Cerebellar cortex (tissue), 1 donor: ENCODE data around the gene PIK3CB.
A peak's percentile ranks its signal among the peaks of the same experiment; 100 is the strongest.
"Not testable (repeated sequence)": the region's sequence is repeated elsewhere in the genome, so short reads cannot be mapped to it uniquely, and the experiment has no call there.

ENCODE experiments used
- DNase-seq: peaks from one replicate; pipeline ENCODE4 v3.0.0-alpha.2; 2015; ENCODE audit warnings: low spot score

PIK3CB gene

DNA sequence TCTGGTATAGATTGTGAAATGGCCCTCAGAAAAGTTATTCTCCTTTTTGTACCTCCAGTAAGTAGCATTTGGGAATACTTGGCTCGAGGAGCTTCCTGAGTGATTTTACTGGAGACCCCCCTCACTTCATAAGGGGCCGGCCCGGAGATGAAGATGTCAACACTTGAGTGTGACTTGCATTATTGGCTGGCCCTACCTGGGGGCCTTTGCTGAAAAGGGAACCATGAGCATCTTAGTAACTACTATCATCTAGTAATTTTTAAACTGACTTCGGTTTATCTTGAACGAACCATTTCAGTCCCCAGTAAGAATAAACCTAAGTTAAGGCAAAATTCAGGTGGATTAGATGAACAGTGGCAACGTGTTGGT is 224.8 kb downstream of the PIK3CB start:
- DNase-seq, result peak; percentile 11

GRCh38 chr3:138608322-138609135 is 226.2 kb downstream of the PIK3CB start, which contains the start of gene FAIM:
FAIM (plus strand) TSS chr3:138608771; CDS start chr3:138619727, 10,956 bp downstream.
- DNase-seq, result peak; percentile 67

- not testable (repeated sequence) for DNase-seq
These were observed 230.6 kb downstream of the PIK3CB start for GRCh38 chr3:138604106-138604595.
